SKM-1 treated with dmso at 0.1 percent for 144 hours (cell line): ENCODE measurements around the gene NACAD.
"Not testable (repeated sequence)": the region's sequence is repeated elsewhere in the genome, so short reads cannot be mapped to it uniquely, and the experiment has no call there.

Source experiments
- DNase-seq: peaks from one replicate; lab custom pipeline; 2025; ENCODE audit not compliant: unreplicated experiment; lab: John Stamatoyannopoulos, UW

NACAD gene

GRCh38 chr7:45118292-45118691 is 29.5 kb upstream of the NACAD start:
- no peak for DNase-seq

DNA sequence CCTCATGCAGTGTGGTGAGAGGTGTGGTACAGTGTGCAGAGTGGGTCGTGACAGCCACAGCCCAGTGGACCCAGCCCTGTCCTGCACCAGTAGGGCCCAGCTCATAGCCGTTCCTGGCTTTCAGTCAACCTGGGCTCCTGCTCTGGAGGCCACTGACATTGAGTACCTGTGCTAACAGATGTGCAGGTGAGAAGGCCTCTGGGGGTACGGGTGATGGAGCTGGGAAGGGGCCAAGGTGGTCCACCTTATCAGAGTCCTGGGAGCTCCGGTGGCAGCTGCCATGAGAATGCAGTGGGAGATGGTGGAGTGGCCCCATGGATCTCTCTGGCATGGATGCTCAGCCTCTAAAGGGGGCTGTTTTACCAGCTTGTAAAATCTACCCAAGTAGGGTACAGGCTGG is 28.8 kb upstream of the NACAD start:
- no peak for DNase-seq

DNA sequence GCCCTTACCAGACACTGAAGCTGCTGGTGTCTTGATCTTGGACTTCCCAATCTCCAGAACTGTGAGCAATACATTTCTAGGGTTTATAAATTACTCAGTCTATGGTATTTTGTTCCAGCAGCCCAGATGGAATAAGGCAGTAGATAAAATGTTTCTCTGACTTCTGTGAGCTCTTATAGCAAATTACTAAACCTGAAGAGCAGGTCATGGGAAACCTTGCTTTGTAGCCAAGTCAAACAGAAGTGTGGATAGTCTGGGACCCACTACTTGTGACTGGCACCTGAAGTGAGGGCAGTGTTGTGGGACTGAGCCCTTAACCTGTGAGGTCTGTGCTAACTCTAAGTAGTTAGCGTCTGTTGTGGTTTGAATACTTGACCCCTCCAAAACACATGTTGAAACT is 27.3 kb upstream of the NACAD start:
- DNase-seq, result no peak

GRCh38 chr7:45114926-45115325 is 26.2 kb upstream of the NACAD start:
- DNase-seq, result no peak

DNA sequence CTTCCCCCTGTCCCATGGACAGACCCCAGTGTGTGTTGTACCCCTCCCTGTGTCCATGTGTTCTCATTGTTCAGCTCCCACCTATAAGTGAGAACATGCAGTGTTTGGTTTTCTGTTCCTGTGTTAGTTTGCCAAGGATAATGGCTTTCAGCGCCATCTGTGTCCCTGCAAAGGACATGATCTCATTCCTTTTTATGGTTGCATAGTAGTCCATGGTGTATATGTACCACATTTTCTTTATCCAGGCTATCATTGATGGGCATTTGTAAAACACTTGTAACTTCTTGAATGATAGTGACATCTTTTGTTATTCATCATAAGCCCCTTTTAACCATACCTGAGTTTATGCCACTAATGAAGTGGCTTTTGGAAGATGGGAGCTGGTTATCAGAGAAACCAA is 25.5 kb upstream of the NACAD start:
- not testable (repeated sequence) for DNase-seq

GRCh38 chr7:45112648-45113047 is 23.9 kb upstream of the NACAD start:
- DNase-seq, result no peak

GRCh38 chr7:45111298-45112223 is 22.8 kb upstream of the NACAD start, which contains the start of gene TBRG4:
TBRG4 (minus strand) TSS chr7:45111697; CDS start chr7:45109237, 2,460 bp downstream.
- DNase-seq, result peak; percentile 92

DNA sequence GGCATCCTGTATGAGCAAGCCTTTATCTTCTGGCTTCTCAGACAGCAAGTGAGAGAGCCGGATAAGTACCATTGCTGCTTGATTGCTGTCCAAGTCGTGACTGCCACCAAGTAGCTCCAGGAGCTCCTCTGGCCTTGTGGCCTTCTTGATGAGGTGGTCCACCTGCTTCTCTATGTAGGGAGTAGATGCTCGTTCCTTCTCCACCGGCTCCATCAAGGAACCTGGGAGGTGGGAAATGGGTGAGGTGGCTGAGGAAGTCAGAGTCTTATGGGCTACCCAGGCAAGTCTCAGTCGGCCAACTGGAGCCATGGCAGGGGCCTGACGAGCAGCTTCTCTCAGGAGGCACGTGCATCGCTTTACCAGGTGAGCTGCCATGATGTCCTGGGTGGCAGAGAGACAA is 20.1 kb upstream of the NACAD start:
- DNase-seq, result no peak

GRCh38 chr7:45107356-45107755 is 18.6 kb upstream of the NACAD start:
- DNase-seq, result no peak

- no peak for DNase-seq
Observed at GRCh38 chr7:45106820-45107219, 18.1 kb upstream of the NACAD start.

DNA sequence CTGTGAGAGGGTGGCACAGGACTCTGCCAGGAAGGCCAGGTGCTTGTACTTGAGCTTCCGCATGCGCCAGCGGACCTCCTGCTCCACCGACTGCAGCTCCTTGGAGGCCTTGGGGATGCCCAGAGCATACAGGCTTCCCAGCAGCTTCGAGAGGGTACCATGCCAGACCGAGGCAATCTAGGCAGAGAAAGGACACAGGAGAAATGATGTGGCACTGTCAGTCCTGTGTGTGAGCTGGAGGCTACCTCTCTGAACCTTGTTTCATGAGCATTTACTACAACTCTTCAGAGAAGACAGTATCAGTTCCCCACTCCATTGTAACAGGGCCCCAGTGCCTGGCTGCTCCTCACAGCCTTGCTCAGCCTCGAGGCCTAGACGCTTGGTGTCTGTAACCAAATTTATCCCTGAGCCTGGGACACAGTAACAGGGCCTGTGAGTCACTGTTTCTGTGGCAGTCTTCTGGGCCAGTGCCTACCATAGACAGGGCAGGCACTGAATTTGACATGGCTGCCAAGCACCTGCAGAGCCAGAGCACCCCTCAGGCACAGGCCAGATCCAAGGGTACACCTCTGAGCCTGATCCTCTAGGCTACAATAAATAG is 16.9 kb upstream of the NACAD start:
- no peak for DNase-seq

DNA sequence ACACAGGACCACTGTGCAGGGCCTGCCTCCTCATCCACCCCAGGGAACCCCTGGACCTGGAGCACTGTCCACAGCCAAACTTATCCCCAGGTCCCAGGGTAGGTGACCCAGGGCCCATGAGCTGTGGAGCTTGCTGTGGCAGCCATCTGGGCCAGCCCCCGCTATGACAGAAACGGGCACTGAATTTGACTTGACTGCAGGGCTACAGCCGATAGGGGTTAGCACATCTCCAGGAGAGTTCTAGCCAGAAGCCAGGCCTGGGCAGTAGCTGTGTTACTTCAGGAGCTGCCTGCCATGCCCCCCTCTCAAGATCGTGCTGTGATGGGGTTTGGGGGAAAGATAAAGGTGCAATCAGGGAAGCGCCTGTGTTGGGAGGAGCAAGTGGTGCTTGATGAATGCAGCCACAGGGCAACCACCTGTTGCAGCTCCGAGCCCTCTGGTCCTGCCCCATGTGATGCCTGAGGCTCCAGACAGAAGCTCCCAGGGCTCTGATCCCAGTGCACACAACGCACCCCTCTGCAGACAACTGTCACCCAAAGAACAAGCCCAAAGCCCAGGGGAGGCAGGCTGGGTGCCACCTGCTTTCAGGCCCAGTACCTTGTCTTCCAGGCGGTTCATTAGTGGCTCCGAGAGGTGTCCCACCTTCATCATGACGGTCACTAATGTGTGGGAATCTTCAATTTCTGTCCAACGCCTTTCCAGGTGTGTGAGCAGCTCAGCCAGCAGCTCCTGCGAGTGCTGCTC is 16.2 kb upstream of the NACAD start:
- DNase-seq, result no peak

DNA sequence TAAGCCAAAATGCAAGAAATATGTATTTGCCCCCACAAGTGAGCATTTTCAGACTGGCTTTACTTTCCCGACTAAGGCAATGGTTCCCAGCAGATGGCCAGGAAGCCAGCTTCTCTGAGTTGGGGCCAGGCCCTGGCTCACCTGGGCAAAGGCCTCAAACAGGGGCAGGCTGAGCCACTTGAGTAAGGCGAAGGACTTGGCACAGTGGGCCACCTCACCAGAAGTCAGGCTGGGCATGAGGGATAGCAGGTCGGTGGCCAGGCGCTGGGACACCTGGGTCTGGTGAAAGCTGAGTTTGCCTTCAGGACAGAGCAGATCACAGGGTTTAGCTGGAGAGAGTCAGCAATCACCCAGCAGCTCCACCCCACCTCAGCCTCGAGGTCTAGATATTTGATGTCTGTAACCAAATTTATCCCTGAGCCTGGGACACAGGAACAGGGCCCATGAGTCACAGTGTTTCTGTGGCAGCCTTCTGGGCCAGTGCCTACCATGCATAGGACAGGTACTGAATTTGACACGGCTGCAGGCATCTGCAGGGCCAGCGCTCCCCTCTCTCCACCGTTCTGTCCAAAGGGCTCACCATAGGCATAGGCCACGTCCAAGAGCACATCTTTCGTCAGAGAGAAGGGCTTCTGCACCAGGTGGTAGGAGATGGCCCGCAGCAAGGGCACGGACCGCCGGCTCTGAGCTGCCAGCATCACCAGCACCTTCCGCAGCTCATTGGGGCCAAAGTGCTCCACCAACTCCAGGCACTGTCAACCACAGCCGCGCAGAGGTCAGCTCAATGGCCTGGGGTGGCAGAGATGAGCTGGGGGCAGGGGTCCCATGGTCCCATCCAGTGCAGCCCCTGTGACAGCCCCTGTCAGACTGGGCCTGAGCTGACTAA is 15.4 kb upstream of the NACAD start:
- no peak for DNase-seq

GRCh38 chr7:45102785-45103712 is 14.3 kb upstream of the NACAD start:
- no peak for DNase-seq

DNA sequence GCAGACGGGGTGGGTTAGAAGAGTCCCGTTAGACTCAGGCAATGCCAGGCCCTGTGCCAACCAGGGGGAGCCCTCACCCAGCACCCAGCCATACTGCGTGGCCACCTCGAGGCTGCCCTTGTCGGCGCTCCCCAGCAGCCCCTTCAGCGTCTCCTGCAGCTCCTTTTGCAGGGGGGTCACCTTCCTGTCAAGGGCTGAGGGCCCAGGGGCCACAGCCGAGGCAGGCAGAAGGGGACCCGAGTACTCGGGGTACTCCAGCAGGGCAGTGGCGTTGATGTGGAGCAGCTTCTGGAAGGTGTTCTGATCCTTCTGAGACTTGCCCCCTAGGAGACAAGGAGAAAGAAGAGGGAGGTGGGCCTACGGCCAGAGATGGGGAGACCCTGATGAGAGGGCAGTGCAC is 13.0 kb upstream of the NACAD start:
- DNase-seq, result no peak

- no peak for DNase-seq
Observed at GRCh38 chr7:45100761-45101480, 12.2 kb upstream of the NACAD start.

DNA sequence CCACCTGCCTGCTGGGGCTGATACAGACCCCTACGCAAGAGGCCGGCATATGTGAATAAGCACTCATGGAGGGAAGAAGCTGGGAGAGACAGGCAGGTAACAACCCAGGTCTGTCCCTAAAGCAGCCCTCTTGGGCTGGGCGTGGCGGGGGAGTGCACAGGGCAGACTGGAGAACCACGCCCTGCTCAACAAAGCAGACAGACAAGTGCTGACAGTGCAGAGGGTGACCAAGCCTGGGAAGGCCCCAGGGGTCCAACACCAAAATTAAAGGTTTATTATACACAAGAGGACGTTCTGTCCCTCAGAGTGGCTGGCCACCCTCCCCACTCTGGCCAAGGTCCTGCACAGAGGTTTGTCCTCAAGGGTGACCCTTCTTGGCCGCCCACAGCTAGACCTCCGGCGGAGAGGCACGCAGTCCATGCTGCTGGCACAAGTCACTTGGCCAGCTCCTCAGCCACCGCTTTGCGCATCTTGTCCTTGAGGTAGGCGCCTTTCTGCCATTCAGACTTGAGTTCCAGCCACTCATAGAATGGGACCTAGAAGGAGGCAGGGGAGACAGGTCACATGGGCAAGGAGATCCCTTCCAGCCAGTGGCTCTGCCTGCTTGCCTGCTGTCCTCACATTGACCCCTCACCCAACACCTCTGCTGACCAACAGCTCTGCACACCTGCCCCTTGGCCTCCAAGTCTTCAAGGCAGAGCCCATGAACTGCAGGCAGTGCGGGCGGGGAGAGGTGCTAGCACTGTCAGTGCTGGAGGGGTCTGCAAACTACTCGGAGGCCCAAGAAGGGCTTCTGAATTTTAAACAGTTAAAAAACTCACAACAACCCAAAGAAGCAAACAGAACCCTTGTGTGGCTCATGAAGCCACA is 11.4 kb upstream of the NACAD start:
- DNase-seq, result no peak
